T-helper 2 cell treated with Interferon-gamma antibody and Interleukin-4, amounts not matched to agents 5 μg/mL and 100 μg/mL, for 36 hours (primary cell): ENCODE measurements around the gene TSEN54.

Experiments
- DNase-seq: peaks from one replicate; pipeline ENCODE4 v3.0.0; 2021; ENCODE audit warnings: low spot score
- H3K27ac Mint-ChIP-seq: one replicate; pipeline ENCODE4 v1.8.0; 2021; ENCODE audit warnings: mild to moderate bottlenecking, mixed read lengths
- H3K27me3 Mint-ChIP-seq: one replicate; pipeline ENCODE4 v1.8.0; 2021; ENCODE audit warnings: low read depth, mixed read lengths
- H3K36me3 Mint-ChIP-seq: one replicate; pipeline ENCODE4 v1.8.0; 2021; ENCODE audit warnings: low read depth, mixed read lengths
- H3K4me1 Mint-ChIP-seq: one replicate; pipeline ENCODE4 v1.8.0; 2021; ENCODE audit warnings: low read depth, mixed read lengths
- H3K4me3 Mint-ChIP-seq: one replicate; pipeline ENCODE4 v1.8.0; 2022; ENCODE audit warnings: mild to moderate bottlenecking, moderate library complexity, mixed read lengths
- H3K9me3 Mint-ChIP-seq: one replicate; pipeline ENCODE4 v1.8.0; 2021; ENCODE audit warnings: mixed read lengths

TSEN54 gene

GRCh38 chr17:75524970-75525805 is 8.9 kb downstream of the TSEN54 start, which contains the start of gene LLGL2:
LLGL2 (plus strand) TSS chr17:75525697; CDS start chr17:75543427, 17,730 bp downstream.
- Mint-ChIP-seq H3K4me3 (peak within 1 kb of the TSS; percentile 77), H3K4me1 (peaks cover 6% of the 10 kb centered on the region), H3K36me3 (peaks cover 15% of the 10 kb centered on the region), H3K27me3 (peaks cover 12% of the 10 kb centered on the region), H3K9me3 (no peaks in the 10 kb centered on the region), H3K27ac (no peak within 1 kb of the TSS)
- peak; percentile 84 for DNase-seq

GRCh38 chr17:75525806-75526554 is 9.7 kb downstream of the TSEN54 start:
- no peaks in the 10 kb centered on the region for H3K9me3 Mint-ChIP-seq
- peaks cover 13% of the 10 kb centered on the region for H3K36me3 Mint-ChIP-seq
- peak overlapping the region; percentile 77 for H3K4me3 Mint-ChIP-seq
- H3K4me1 Mint-ChIP-seq, result peaks cover 6% of the 10 kb centered on the region
- no peak for DNase-seq
- H3K27ac Mint-ChIP-seq, result no peak overlapping the region
- peaks cover 12% of the 10 kb centered on the region for H3K27me3 Mint-ChIP-seq

GRCh38 chr17:75526555-75527270 is 10.4 kb downstream of the TSEN54 start:
- H3K4me3 Mint-ChIP-seq, result peak overlapping the region; percentile 77
- H3K9me3 Mint-ChIP-seq, result no peaks in the 10 kb centered on the region
- H3K4me1 Mint-ChIP-seq, result peaks cover 6% of the 10 kb centered on the region
- no peak for DNase-seq
- H3K36me3 Mint-ChIP-seq, result peaks cover 10% of the 10 kb centered on the region
- H3K27me3 Mint-ChIP-seq, result peaks cover 12% of the 10 kb centered on the region
- no peak overlapping the region for H3K27ac Mint-ChIP-seq

GRCh38 chr17:75530837-75531720 is 14.8 kb downstream of the TSEN54 start:
- peaks cover 28% of the 10 kb centered on the region for H3K4me1 Mint-ChIP-seq

GRCh38 chr17:75531721-75532072 is 15.4 kb downstream of the TSEN54 start:
- Mint-ChIP-seq H3K4me3 (no peak overlapping the region), H3K9me3 (no peaks in the 10 kb centered on the region), H3K27me3 (peaks cover 6% of the 10 kb centered on the region), H3K4me1 (peaks cover 22% of the 10 kb centered on the region), H3K27ac (no peak overlapping the region), H3K36me3 (peaks cover 2% of the 10 kb centered on the region)
- DNase-seq, result no peak

More at GRCh38 chr17:75530837-75531720, 14.8 kb downstream of the TSEN54 start:
- no peaks in the 10 kb centered on the region for H3K9me3 Mint-ChIP-seq
- no peak for DNase-seq
- H3K27me3 Mint-ChIP-seq, result peaks cover 12% of the 10 kb centered on the region
- no peak overlapping the region for H3K27ac Mint-ChIP-seq
- no peak overlapping the region for H3K4me3 Mint-ChIP-seq
- H3K36me3 Mint-ChIP-seq, result peaks cover 3% of the 10 kb centered on the region

GRCh38 chr17:75535119-75535537 is 18.8 kb downstream of the TSEN54 start:
- DNase-seq, result peak; percentile 64
- Mint-ChIP-seq H3K4me1 (peaks cover 22% of the 10 kb centered on the region), H3K27me3 (no peaks in the 10 kb centered on the region), H3K4me3 (peak overlapping the region; percentile 52), H3K27ac (peak overlapping the region; percentile 86), H3K36me3 (peaks cover 2% of the 10 kb centered on the region), H3K9me3 (no peaks in the 10 kb centered on the region)

- Mint-ChIP-seq H3K27ac (peak overlapping the region; percentile 86), H3K36me3 (peaks cover 2% of the 10 kb centered on the region), H3K9me3 (no peaks in the 10 kb centered on the region), H3K4me3 (no peak overlapping the region), H3K4me1 (peaks cover 22% of the 10 kb centered on the region), H3K27me3 (no peaks in the 10 kb centered on the region)
- DNase-seq, result no peak
These were observed 19.5 kb downstream of the TSEN54 start for GRCh38 chr17:75535871-75536270.

- Mint-ChIP-seq H3K27me3 (no peaks in the 10 kb centered on the region), H3K27ac (no peak overlapping the region), H3K4me1 (peaks cover 22% of the 10 kb centered on the region), H3K36me3 (peaks cover 2% of the 10 kb centered on the region), H3K9me3 (no peaks in the 10 kb centered on the region), H3K4me3 (no peak overlapping the region)
- DNase-seq, result no peak
These were observed 20.0 kb downstream of the TSEN54 start for GRCh38 chr17:75536366-75536765.

GRCh38 chr17:75539967-75540729 is 23.8 kb downstream of the TSEN54 start:
- Mint-ChIP-seq H3K4me3 (no peak overlapping the region), H3K9me3 (no peaks in the 10 kb centered on the region), H3K36me3 (no peaks in the 10 kb centered on the region), H3K27ac (no peak overlapping the region), H3K4me1 (peaks cover 8% of the 10 kb centered on the region), H3K27me3 (no peaks in the 10 kb centered on the region)
- no peak for DNase-seq

- H3K9me3 Mint-ChIP-seq, result no peaks in the 10 kb centered on the region
- H3K27me3 Mint-ChIP-seq, result no peaks in the 10 kb centered on the region
- DNase-seq, result no peak
- no peak overlapping the region for H3K27ac Mint-ChIP-seq
- no peaks in the 10 kb centered on the region for H3K36me3 Mint-ChIP-seq
- H3K4me1 Mint-ChIP-seq, result no peaks in the 10 kb centered on the region
- H3K4me3 Mint-ChIP-seq, result no peak overlapping the region
These were observed 24.7 kb downstream of the TSEN54 start for GRCh38 chr17:75540923-75541503.

- Mint-ChIP-seq H3K4me3 (no peak overlapping the region), H3K9me3 (no peaks in the 10 kb centered on the region), H3K36me3 (no peaks in the 10 kb centered on the region), H3K27ac (no peak overlapping the region), H3K27me3 (no peaks in the 10 kb centered on the region), H3K4me1 (no peaks in the 10 kb centered on the region)
- DNase-seq, result no peak
These were observed 25.9 kb downstream of the TSEN54 start for GRCh38 chr17:75542229-75542628.

GRCh38 chr17:75542728-75543336 is 26.5 kb downstream of the TSEN54 start:
- Mint-ChIP-seq H3K4me1 (no peaks in the 10 kb centered on the region), H3K4me3 (no peak overlapping the region), H3K36me3 (no peaks in the 10 kb centered on the region), H3K27ac (no peak overlapping the region), H3K27me3 (no peaks in the 10 kb centered on the region), H3K9me3 (no peaks in the 10 kb centered on the region)
- DNase-seq, result no peak
